ENCODE data around the gene FMN1. TPM values are rescaled to one million over a fixed set of nuclear protein-coding genes. Genes with fewer than 3 reads are reported as not detected.

Gene FMN1
- total and polyA plus RNA-seq, 10 donors, result 0.43 to 42.1 (median 8.6) TPM

GRCh38 chr15:33104212-33104611 is 90.3 kb downstream of the FMN1 start:
- no peaks in the 10 kb centered on the region for H3K9me3 ChIP-seq
- no peak overlapping the region for H3K4me3 ChIP-seq
- H3K36me3 ChIP-seq, result no peaks in the 10 kb centered on the region
- 19 to 48% (median 24%) methylated on average over 2 of the region's 2 CpGs for WGBS, 5 donors
- DNase-seq, result no peak
- peaks cover 0 to 8% (median 0%) of the 10 kb centered on the region in 6 donors for H3K4me1 ChIP-seq
- TF ChIP-seq, protein P1, sequence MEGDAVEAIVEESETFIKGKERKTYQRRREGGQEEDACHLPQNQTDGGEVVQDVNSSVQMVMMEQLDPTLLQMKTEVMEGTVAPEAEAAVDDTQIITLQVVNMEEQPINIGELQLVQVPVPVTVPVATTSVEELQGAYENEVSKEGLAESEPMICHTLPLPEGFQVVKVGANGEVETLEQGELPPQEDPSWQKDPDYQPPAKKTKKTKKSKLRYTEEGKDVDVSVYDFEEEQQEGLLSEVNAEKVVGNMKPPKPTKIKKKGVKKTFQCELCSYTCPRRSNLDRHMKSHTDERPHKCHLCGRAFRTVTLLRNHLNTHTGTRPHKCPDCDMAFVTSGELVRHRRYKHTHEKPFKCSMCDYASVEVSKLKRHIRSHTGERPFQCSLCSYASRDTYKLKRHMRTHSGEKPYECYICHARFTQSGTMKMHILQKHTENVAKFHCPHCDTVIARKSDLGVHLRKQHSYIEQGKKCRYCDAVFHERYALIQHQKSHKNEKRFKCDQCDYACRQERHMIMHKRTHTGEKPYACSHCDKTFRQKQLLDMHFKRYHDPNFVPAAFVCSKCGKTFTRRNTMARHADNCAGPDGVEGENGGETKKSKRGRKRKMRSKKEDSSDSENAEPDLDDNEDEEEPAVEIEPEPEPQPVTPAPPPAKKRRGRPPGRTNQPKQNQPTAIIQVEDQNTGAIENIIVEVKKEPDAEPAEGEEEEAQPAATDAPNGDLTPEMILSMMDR (IDR thresholded peaks at IDR 0.05 in 8 of 11, conservative IDR thresholded peaks at IDR 0.05 in 3 of 11), result no peak
- TF ChIP-seq POLR2AphosphoS5 (IDR thresholded peaks at IDR 0.05) (no peak), POLR2A (IDR thresholded peaks at IDR 0.05) (no peak)
- H3K27ac ChIP-seq, result no peak overlapping the region
- H3K27me3 ChIP-seq (replicated peaks in 1 of 7), result no peaks in the 10 kb centered on the region
- intact Hi-C loops (cut with DNase I; ENCODE audit: low total_unique reads), result no loop called here

DNA sequence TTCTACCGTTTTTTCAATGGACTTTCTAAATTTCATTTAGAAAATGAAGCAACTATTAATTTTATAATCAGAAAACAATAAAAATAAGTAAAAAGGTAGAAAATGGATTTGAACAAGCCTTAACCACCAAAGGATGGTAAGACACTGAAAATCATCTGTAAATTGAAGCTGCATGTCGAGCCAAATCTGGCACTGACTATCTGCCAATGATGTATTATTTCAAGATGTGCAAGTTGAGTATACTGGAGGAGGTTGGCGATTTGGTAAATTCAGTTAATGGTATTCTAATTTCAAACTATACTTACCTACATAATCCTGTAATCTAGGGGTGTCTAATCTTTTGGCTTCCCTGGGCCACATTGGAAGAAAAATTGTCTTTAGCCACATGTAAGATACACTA is 93.5 kb downstream of the FMN1 start:
- DNase-seq, result no peak
- TF ChIP-seq, protein P1 (IDR thresholded peaks at IDR 0.05 in 8 of 11, conservative IDR thresholded peaks at IDR 0.05 in 3 of 11), result no peak
- no peak for TF ChIP-seq POLR2AphosphoS5 (IDR thresholded peaks at IDR 0.05)
- no peak for TF ChIP-seq POLR2A (IDR thresholded peaks at IDR 0.05)
- no peaks in the 10 kb centered on the region for H3K9me3 ChIP-seq
- no peaks in the 10 kb centered on the region for H3K27me3 ChIP-seq (replicated peaks in 1 of 7)
- peaks cover 0 to 8% (median 0%) of the 10 kb centered on the region in 6 donors for H3K4me1 ChIP-seq
- no peaks in the 10 kb centered on the region for H3K36me3 ChIP-seq
- intact Hi-C loops (cut with DNase I; ENCODE audit: low total_unique reads), result no loop called here
- no peak overlapping the region for H3K27ac ChIP-seq
- 78 to 90% (median 82%) methylated on average over 3 of the region's 3 CpGs for WGBS, 5 donors
- H3K4me3 ChIP-seq, result no peak overlapping the region

DNA sequence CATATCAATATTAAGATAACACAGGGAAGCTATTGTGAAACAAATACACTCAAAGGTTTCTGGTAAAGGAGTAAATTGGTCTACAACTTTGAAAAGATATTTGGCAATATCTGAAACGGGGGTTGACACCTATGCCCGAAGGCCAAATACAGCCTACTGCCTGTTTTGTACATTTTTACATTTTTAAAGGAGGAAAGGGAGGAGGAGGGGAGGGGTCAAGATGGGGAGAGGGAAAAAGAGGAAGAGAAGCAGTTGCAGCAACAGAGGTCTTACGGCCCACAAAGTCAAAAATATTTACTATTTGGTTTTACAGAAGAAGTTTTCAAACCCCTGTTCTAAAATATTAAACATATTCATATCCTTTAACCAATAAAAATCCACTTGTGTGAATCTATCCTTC is 94.2 kb downstream of the FMN1 start:
- H3K27ac ChIP-seq, result no peak overlapping the region
- no peak overlapping the region for H3K4me3 ChIP-seq
- 25 to 51% (median 40%) methylated on average over 3 of the region's 3 CpGs for WGBS, 5 donors
- no peaks in the 10 kb centered on the region for H3K36me3 ChIP-seq
- no peaks in the 10 kb centered on the region for H3K27me3 ChIP-seq (replicated peaks in 1 of 7)
- H3K4me1 ChIP-seq, result peaks cover 0 to 8% (median 0%) of the 10 kb centered on the region in 6 donors
- intact Hi-C loops (cut with DNase I; ENCODE audit: low total_unique reads), result no loop called here
- TF ChIP-seq, protein P1 (IDR thresholded peaks at IDR 0.05 in 8 of 11, conservative IDR thresholded peaks at IDR 0.05 in 3 of 11), result no peak
- TF ChIP-seq POLR2AphosphoS5 (IDR thresholded peaks at IDR 0.05) (no peak), POLR2A (IDR thresholded peaks at IDR 0.05) (no peak)
- H3K9me3 ChIP-seq, result no peaks in the 10 kb centered on the region
- no peak for DNase-seq

- TF ChIP-seq, protein P1 (IDR thresholded peaks at IDR 0.05 in 8 of 11, conservative IDR thresholded peaks at IDR 0.05 in 3 of 11), result no peak
- TF ChIP-seq POLR2AphosphoS5 (IDR thresholded peaks at IDR 0.05), result no peak
- no peak for TF ChIP-seq POLR2A (IDR thresholded peaks at IDR 0.05)
- Histone ChIP-seq H3K36me3 (no peaks in the 10 kb centered on the region), H3K4me1 (peaks cover 0 to 8% (median 0%) of the 10 kb centered on the region in 6 donors), H3K27me3 (replicated peaks in 1 of 7) (no peaks in the 10 kb centered on the region), H3K27ac (no peak overlapping the region), H3K9me3 (no peaks in the 10 kb centered on the region), H3K4me3 (no peak overlapping the region)
- intact Hi-C loops (cut with DNase I; ENCODE audit: low total_unique reads), result no loop called here
- 16 to 38% (median 20%) methylated on average over 1 of the region's 1 CpG for WGBS, 5 donors
- DNase-seq, result no peak
These were observed 94.8 kb downstream of the FMN1 start for GRCh38 chr15:33099739-33100138.
